H1 (cell line): ENCODE data around the gene SMOC2. TPM values are rescaled to one million over a fixed set of nuclear protein-coding genes. Genes with fewer than 3 reads are reported as not detected.

Source experiments
- SAP30 ChIP-seq: fragments of 300-600 bp; sonication (generic); IDR thresholded peaks from 2 replicates; pipeline ENCODE4 v1.7.1; 2012; ENCODE audit warnings: low read length, moderate library complexity, mild to moderate bottlenecking, inconsistent platforms; ENCODE audit not compliant: insufficient read depth, insufficient replicate concordance
- polyA plus RNA-seq, 7 experiments: library from polyadenylated mRNA; depleted of rRNA in 3 of 7; stranded (reverse) in 5 of 7; unstranded in 2 of 7; fragments of >200 nt in 5 of 7; fragments of 200-250 nt in 2 of 7; gene quantifications; 1 replicate in 5 of 7; 2 replicates in 1 of 7; 4 replicates in 1 of 7; pipeline versions ENCODE4 v1.2.1 to v1.2.3, GENCODE V29; 2011 to 2013; ENCODE audit warnings: missing spikeins in 2 of 7, mixed read lengths in 2 of 7
- total RNA-seq: library from RNA; stranded (reverse); fragmentation: NEBNext Ultra II Directional; extraction: Animal tissue kit (Norgen Biotek cat#: 25700); gene quantifications from 2 replicates; pipeline ENCODE4 v1.2.1, GENCODE V29; 2021
- TF ChIP-seq, protein P1 (sequence below), 3 experiments: IDR thresholded peaks; 1 replicate in 2 of 3; 2 replicates in 1 of 3; pipeline versions ENCODE4 v1.5.1 to v1.6.1; 2011; ENCODE audit warnings: low read length in 3 of 3, mild to moderate bottlenecking in 3 of 3, inconsistent platforms in 2 of 3, low read depth in 1 of 3, moderate library complexity in 1 of 3; ENCODE audit not compliant: insufficient read depth in 1 of 3; ENCODE audit errors: control extremely low read depth in 1 of 3

SMOC2 gene
- total and polyA plus RNA-seq, 2 of the 8 experiments (the other 6 are each of a cell fraction or from before 2014, with no cell fraction given): 7.7 to 8.5 TPM

DNA sequence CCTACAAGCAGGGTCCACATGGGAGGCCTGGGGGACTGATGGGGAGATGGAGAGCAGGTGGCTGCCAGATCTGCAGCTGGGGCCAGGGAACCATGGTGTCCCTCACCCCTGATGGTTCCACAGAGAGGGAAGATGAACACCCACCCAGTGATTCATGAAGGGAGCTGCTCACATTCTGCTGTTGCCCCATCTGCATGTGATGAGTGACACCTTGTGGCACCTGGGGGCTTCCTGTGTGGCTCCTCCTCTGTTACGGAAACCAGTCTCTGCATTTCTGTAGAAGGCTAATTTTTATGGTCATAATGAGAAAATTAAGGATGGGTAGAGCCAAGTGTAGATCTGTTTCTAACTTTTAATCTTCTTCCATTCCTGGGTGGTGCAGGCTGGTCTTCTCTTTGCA is 217.1 kb downstream of the SMOC2 start (continued):
- TF ChIP-seq, protein P1, sequence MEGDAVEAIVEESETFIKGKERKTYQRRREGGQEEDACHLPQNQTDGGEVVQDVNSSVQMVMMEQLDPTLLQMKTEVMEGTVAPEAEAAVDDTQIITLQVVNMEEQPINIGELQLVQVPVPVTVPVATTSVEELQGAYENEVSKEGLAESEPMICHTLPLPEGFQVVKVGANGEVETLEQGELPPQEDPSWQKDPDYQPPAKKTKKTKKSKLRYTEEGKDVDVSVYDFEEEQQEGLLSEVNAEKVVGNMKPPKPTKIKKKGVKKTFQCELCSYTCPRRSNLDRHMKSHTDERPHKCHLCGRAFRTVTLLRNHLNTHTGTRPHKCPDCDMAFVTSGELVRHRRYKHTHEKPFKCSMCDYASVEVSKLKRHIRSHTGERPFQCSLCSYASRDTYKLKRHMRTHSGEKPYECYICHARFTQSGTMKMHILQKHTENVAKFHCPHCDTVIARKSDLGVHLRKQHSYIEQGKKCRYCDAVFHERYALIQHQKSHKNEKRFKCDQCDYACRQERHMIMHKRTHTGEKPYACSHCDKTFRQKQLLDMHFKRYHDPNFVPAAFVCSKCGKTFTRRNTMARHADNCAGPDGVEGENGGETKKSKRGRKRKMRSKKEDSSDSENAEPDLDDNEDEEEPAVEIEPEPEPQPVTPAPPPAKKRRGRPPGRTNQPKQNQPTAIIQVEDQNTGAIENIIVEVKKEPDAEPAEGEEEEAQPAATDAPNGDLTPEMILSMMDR (IDR thresholded peaks at IDR 0.05; ENCODE audit: control extremely low read depth in 1 of 3, insufficient read depth in 1 of 3, low read depth in 1 of 3, low read length in 3 of 3): peak; percentile 21 to 30 (median 21); a peak in 3 of 4 replicates
- TF ChIP-seq SAP30: no peak
